CD4-positive, alpha-beta T cell treated with Interleukin-17A for 1 hour (primary cell): Measurements from ENCODE around the gene JCAD.

Source experiments
- DNase-seq: peaks from one replicate; pipeline ENCODE4 v3.0.0-alpha.2; 2020

The JCAD gene

DNA sequence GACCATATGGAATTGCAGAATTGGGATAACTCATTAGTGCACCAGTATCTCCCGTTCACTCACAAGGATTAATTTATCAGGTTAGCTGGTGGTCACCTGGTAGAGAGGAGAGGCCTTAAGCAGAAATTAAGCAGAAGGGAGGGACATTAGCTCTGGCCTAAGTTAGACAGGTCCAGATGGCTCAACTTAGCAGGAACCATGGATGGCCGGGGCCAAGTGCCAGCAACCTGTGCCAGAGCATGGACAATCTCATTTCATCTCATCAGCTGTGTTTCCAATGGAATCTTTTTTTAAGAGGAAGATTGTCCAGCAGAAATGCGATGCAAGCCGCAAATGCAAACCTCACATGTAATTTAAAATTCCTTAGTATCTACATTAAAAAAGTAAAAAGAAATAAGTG, 82.2 kb downstream of the JCAD start:
- DNase-seq: no peak

DNA sequence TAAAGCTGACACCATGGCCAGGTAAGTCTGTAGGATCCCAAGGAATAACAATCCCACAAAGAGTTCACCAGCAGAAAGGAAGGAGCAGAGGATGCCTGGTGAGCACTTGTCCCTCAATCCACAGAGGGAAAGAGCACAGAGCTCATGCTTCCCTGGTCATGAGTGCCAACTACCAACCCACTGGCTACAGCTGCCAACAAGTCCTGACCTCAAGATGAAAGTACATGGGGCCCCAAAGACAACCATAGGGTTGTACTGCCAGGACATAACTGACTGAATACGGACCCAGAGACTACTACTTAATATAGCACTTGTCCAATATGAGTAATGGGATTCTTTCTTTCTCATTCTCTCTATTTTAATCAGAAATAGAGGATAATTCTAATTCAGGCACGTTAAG, 83.3 kb downstream of the JCAD start:
- no peak for DNase-seq

DNA sequence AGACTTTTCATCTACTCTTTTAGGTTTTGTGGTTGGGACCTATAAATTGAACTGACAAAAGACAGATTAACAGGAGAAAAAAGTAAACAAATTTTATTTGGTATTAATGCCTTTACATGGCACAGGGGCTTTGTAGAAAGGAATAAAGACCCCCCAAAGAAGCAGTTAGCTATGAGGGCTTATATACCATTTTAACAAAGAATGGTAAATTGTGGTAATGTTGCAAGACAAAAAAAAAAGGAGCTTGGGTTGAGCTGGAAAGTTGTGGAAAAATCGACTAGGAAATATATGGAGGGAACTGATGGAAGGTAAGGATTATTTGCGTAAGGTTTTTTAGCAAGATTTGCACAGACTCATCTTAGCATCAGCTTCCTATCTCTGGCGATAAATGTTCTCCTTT, 84.6 kb downstream of the JCAD start:
- DNase-seq: no peak

DNA sequence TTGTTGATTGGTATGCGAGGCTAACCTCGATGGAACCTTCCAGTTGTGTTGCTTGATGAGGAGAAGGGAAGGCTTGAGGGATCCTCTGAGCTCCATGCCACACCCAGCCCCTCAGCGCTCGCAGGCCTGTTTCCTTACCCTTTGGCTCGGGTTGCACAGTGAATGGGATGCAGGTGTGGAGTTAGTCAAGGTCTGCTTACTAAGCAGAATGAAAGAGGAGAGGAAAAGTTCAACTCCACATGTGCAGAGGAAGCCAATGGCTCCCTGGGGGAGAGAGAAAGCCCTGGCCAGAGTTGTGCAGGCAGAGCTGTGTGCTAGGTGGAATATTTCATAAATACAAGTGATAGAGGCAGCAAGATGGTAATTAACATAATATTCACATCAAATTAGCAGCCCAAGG, 85.5 kb downstream of the JCAD start:
- DNase-seq: no peak

DNA sequence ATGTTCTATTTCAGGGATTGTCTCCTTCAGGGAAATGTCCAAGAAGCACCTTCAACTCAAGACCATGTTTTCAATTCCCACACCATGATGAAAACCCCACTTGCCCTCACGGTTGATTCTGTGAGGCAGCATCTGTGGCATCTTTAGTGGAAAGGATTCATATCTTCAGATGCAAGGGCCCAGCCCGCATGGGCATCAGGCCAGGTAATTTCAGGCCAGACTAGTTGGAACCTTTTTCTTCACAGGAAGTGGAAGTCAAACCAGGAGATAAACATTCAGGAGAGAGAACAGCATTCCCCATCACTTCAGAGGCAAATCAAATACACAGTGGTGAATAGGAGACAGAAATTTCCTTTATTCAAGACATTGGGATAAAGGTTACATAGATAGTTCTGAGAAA, 88.8 kb downstream of the JCAD start:
- no peak for DNase-seq

DNA sequence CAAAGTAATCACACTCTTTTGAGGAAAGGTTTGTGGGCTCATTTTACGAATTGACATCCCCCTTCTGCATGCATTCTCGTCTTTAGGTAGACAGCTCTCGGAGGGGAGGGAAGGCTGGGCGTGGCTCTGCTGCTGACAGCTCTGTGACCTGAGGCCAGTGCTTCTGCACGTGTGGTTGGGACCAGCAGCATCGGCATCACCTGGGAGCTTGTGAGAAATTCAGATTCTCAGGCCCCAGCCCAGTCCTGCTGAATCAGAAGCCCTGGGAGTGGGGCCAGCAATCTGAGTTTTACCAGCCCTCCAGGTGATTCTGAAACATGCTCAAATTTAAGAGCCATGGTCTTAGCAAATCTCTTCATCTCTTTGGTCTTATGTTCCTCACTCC, 89.4 kb downstream of the JCAD start:
- no peak for DNase-seq

DNA sequence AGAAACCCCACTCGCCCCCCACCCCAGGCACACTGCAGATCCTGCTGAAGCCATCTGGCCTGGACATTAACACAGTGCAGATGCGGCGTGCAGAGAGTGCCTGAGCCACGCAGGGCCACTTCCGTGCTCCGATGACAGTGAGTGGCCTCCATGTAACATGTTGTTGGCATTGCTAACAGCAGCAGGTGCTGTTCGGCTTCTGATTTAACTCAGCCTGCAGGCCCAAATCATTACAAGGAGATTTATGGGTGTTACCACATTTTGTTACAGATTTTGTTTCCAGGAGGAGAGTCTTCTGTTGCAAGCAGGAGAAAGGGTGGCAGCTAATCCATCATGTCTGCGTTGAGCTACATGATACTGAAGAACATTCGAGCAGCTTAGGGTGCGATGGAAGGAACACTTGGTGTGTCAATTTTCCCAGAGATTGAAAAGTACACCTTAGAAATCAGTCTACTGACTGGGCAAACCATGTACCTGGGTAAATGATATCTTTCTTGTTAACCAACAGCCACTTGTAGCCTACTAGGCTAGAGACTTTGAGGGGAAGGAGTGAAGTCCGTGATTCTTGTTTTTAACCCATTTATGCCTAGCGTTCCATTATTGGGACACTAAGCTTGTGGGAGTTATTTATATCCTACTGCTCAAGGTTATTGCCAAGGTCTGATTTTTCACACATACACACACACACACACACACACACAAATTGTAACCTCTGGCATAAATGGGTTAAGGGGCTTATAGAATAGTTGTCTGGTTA, 90.0 kb downstream of the JCAD start:
- no peak for DNase-seq

DNA sequence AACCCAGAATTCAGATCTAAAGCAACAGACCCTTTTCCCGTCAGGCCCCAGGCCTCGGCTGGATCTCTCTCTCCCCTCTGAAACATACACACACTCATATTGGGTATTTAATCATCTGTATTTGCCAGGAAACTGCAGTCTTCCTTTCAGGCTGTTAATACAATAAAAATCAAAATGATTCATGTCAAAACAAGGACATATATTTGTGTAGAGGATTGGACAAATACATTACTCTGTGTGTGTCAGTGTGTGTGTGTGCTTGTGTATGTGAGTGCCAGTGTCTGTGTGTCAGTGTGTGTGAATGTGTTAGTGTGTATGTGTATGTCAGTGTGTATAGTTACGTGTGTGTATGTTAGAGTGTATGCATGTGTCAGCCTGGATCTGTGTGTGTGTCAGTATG, 90.8 kb downstream of the JCAD start:
- DNase-seq: no peak

DNA sequence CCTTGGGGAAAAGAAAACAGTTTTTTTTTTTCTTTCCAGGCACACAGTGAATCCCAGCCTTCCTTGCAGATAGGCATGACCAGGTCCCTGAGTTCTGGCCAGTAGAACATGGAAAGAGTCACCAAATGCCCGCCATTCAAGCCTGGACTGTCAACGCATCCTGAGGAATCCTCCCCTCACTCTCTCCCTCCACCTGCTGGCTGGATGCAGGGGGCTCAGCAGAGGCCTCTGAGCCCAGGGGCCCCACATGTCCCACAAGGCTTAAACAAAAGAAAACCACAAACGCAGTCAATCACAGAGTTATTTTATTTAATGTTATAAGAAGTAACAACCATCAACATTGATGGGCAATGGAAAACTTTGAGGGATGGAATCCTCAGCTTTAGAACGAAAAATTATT, 93.1 kb downstream of the JCAD start:
- no peak for DNase-seq
